Caco-2 (cell line): ENCODE data around the gene DMTF1. TPM values are rescaled to one million over a fixed set of nuclear protein-coding genes. Genes with fewer than 3 reads are reported as not detected.
A peak's percentile ranks its signal among the peaks of the same experiment; 100 is the strongest.

Experiments used
- BruUV-seq: library from RNA; stranded (reverse); fragments of 400-500 nt; replicated peaks from 2 replicates; lab custom pipeline; 2021; lab: Mats Ljungman, UMichigan
- CTCF ChIA-PET: fragments of 300-600 bp; sonication (Branson Sonifier 250); formaldehyde crosslinking; loops from one replicate; lab custom pipeline; 2022; ENCODE audit warnings: antibody characterized with exemption; lab: Charles Lee
- POLR2A ChIA-PET: fragments of 300-600 bp; sonication (Branson Sonifier 250); formaldehyde crosslinking; loops from one replicate; lab custom pipeline; 2022; ENCODE audit warnings: antibody characterized with exemption; lab: Charles Lee
- DNase-seq, 2 experiments: peaks; one replicate each; pipeline versions ENCODE4 v3.0.0 to v3.0.0-alpha.2; 2020 to 2022
- H3K27me3 ChIP-seq: replicated peaks from 2 replicates; pipeline ENCODE4 v1.6.0; 2011; ENCODE audit warnings: low read length; ENCODE audit not compliant: control insufficient read depth, insufficient read depth
- H3K36me3 ChIP-seq: 2 replicates; pipeline ENCODE4 v1.5.1; 2011; ENCODE audit warnings: low read length; ENCODE audit not compliant: control insufficient read depth, insufficient read depth
- H3K4me1 ChIP-seq: fragments of 250-450 bp; sonication (Bioruptor Pico); 2 replicates; pipeline ENCODE4 v1.5.1; 2020; ENCODE audit warnings: mild to moderate bottlenecking
- H3K4me3 ChIP-seq: 2 replicates; pipeline ENCODE4 v1.5.1; 2011; ENCODE audit warnings: low read depth, mild to moderate bottlenecking, control low read depth, low read length
- H3K9me3 ChIP-seq: fragments of 250-450 bp; sonication (Bioruptor Pico); 2 replicates; pipeline ENCODE4 v1.5.1; 2020; ENCODE audit warnings: mild to moderate bottlenecking, moderate library complexity
- H3K27ac Mint-ChIP-seq: one replicate; pipeline ENCODE4 v1.8.0; 2022; ENCODE audit warnings: mixed read lengths; ENCODE audit not compliant: unreplicated experiment
- H3K27me3 Mint-ChIP-seq: one replicate; pipeline ENCODE4 v1.8.0; 2022; ENCODE audit warnings: mixed read lengths; ENCODE audit not compliant: insufficient read depth, unreplicated experiment
- H3K36me3 Mint-ChIP-seq: one replicate; pipeline ENCODE4 v1.8.0; 2022; ENCODE audit warnings: mild to moderate bottlenecking, mixed read lengths; ENCODE audit not compliant: insufficient read depth, unreplicated experiment
- H3K4me1 Mint-ChIP-seq: one replicate; pipeline ENCODE4 v1.8.0; 2022; ENCODE audit warnings: low read depth, mixed read lengths; ENCODE audit not compliant: unreplicated experiment
- H3K4me3 Mint-ChIP-seq: one replicate; pipeline ENCODE4 v1.8.0; 2022; ENCODE audit warnings: mild to moderate bottlenecking, moderate library complexity, mixed read lengths; ENCODE audit not compliant: unreplicated experiment
- H3K9me3 Mint-ChIP-seq: one replicate; pipeline ENCODE4 v1.8.0; 2022; ENCODE audit warnings: mixed read lengths; ENCODE audit not compliant: unreplicated experiment
- intact Hi-C: fragments of 100-400 bp; cut with micrococcal nuclease; formaldehyde crosslinking; loops from one replicate; pipeline ENCODE4 v1.10.0; 2022; ENCODE audit not compliant: unreplicated experiment
- total RNA-seq: library from RNA; stranded (reverse); gene quantifications from 2 replicates; pipeline ENCODE4 v1.2.3, GENCODE V29; 2022
- TF ChIP-seq, protein P1 (sequence below), 2 experiments: fragments of 200-600 bp in 1 of 2; IDR thresholded peaks; 1 replicate in 1 of 2; 2 replicates in 1 of 2; pipeline versions ENCODE4 v1.5.1 to v1.8.0; 2011 to 2022; ENCODE audit warnings: antibody characterized with exemption in 1 of 2, control low read depth in 1 of 2, inconsistent platforms in 1 of 2, low read depth in 1 of 2, low read length in 1 of 2, mild to moderate bottlenecking in 1 of 2, moderate library complexity in 1 of 2; ENCODE audit not compliant: insufficient read depth in 1 of 2, severe bottlenecking in 1 of 2, unreplicated experiment in 1 of 2

DMTF1 gene
- total RNA-seq, 1 experiment from 2014 or later = 60.9 TPM

DNA sequence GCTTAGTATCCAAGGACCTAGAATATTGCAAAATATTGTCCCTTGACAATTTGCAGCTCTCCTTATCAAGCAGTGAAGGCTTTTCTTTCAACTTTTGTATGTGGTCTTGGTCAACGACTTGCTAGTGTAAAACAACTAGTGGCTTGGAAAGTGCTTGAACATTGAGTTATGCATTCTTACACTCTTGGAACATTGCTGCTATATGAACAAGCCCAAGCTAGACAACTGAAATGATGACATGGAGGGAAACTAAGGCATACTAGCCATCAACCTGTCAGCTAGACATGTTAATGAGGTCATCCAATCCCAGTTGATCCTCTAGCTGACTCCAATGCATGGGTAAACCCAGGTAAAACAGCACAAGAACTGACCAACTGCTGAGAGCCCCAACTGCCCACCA lies 12.7 kb upstream of the DMTF1 start:
- Histone ChIP-seq H3K4me3 (no peak overlapping the region), H3K4me1 (no peaks in the 10 kb centered on the region), H3K9me3 (no peaks in the 10 kb centered on the region), H3K27me3 (no peaks in the 10 kb centered on the region), H3K36me3 (no peaks in the 10 kb centered on the region)
- peaks cover 13% of the 10 kb centered on the region for H3K27me3 Mint-ChIP-seq
- intact Hi-C loops = no loop called here
- no peaks in the 10 kb centered on the region for H3K36me3 Mint-ChIP-seq
- no TSS peak for BruUV-seq
- H3K4me1 Mint-ChIP-seq = no peaks in the 10 kb centered on the region
- no peak for DNase-seq
- TF ChIP-seq, protein P1, sequence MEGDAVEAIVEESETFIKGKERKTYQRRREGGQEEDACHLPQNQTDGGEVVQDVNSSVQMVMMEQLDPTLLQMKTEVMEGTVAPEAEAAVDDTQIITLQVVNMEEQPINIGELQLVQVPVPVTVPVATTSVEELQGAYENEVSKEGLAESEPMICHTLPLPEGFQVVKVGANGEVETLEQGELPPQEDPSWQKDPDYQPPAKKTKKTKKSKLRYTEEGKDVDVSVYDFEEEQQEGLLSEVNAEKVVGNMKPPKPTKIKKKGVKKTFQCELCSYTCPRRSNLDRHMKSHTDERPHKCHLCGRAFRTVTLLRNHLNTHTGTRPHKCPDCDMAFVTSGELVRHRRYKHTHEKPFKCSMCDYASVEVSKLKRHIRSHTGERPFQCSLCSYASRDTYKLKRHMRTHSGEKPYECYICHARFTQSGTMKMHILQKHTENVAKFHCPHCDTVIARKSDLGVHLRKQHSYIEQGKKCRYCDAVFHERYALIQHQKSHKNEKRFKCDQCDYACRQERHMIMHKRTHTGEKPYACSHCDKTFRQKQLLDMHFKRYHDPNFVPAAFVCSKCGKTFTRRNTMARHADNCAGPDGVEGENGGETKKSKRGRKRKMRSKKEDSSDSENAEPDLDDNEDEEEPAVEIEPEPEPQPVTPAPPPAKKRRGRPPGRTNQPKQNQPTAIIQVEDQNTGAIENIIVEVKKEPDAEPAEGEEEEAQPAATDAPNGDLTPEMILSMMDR (IDR thresholded peaks at IDR 0.05; ENCODE audit: insufficient read depth in 1 of 2, low read depth in 1 of 2, low read length in 1 of 2, severe bottlenecking in 1 of 2, unreplicated experiment in 1 of 2) = no peak
- no peaks in the 10 kb centered on the region for H3K9me3 Mint-ChIP-seq
- H3K4me3 Mint-ChIP-seq = no peak overlapping the region
- CTCF ChIA-PET = interaction anchor here (0.6 kb wide), 1 partner anchor 312 kb away, joined by 5 read pairs; no protein-coding TSS in a partner anchor
- H3K27ac Mint-ChIP-seq = no peak overlapping the region
- POLR2A ChIA-PET = interaction anchor here (0.9 kb wide), 1 partner anchor 13 kb away, joined by 3 read pairs; the partner anchor contains the start of gene DMTF1

DNA sequence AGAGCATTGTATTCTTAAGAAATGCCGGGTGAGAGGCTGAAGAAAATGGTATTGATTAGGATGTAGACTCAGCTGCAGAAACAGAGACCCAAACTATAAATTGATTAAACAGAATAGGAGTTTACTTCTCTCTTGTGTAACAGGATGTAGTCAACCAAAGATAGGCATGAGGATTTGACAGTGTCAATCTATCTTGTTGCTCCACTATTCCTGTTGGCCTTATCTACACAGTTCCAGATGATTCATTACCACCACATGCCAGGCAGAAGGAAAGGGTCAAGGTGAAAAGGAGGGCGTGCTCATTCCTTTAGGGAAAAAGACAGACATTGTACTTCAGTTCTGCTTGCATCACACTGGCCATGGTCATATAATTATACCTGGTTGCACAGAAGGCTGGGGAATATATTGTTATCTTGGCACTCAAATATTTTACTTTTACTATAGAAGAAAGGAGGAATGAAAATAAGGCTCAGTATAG lies 11.9 kb upstream of the DMTF1 start:
- no peaks in the 10 kb centered on the region for H3K9me3 Mint-ChIP-seq
- no peaks in the 10 kb centered on the region for H3K4me1 ChIP-seq
- no peaks in the 10 kb centered on the region for H3K27me3 ChIP-seq
- CTCF ChIA-PET = no interaction called here
- BruUV-seq = no TSS peak
- H3K36me3 ChIP-seq = no peaks in the 10 kb centered on the region
- H3K27ac Mint-ChIP-seq = no peak overlapping the region
- intact Hi-C loops = no loop called here
- H3K9me3 ChIP-seq = no peaks in the 10 kb centered on the region
- H3K4me3 Mint-ChIP-seq = no peak overlapping the region
- H3K4me3 ChIP-seq = no peak overlapping the region
- peak; percentile 10 to 32 for DNase-seq
- H3K36me3 Mint-ChIP-seq = no peaks in the 10 kb centered on the region
- peaks cover 16% of the 10 kb centered on the region for H3K27me3 Mint-ChIP-seq
- no peaks in the 10 kb centered on the region for H3K4me1 Mint-ChIP-seq
- POLR2A ChIA-PET = no interaction called here
- TF ChIP-seq, protein P1 (IDR thresholded peaks at IDR 0.05; ENCODE audit: insufficient read depth in 1 of 2, low read depth in 1 of 2, low read length in 1 of 2, severe bottlenecking in 1 of 2, unreplicated experiment in 1 of 2) = no peak

DNA sequence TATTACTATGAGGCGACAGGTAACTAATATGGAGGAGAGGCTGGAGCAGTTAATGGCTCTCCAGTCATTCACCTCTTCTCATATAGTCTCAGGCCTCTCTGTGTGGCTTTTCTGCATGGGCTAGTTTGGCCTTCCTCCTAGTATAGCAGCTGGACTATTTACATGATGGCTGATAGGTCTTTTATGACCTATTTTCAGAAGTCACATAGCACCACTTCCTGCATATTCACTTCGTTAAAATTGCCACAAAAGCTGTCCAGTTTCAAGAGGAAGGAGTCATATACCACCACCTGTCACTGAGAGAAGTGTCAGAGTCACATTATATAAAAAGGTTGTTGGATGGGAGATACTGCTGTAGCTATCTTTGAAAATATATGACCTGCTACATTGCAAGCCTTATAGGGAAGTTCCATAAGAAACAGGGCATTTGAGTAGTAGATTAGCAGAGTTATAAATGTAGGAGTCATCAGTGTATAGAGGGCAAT lies 8.0 kb upstream of the DMTF1 start:
- no peaks in the 10 kb centered on the region for H3K36me3 ChIP-seq
- TF ChIP-seq, protein P1 (IDR thresholded peaks at IDR 0.05; ENCODE audit: insufficient read depth in 1 of 2, low read depth in 1 of 2, low read length in 1 of 2, severe bottlenecking in 1 of 2, unreplicated experiment in 1 of 2) = no peak
- H3K4me1 ChIP-seq = no peaks in the 10 kb centered on the region
- intact Hi-C loops = no loop called here
- no peaks in the 10 kb centered on the region for H3K27me3 ChIP-seq
- H3K9me3 ChIP-seq = no peaks in the 10 kb centered on the region
- Mint-ChIP-seq H3K27ac (no peak overlapping the region), H3K27me3 (peaks cover 9% of the 10 kb centered on the region), H3K4me1 (no peaks in the 10 kb centered on the region), H3K4me3 (no peak overlapping the region), H3K9me3 (no peaks in the 10 kb centered on the region), H3K36me3 (no peaks in the 10 kb centered on the region)
- no TSS peak for BruUV-seq
- ChIA-PET POLR2A (no interaction called here), CTCF (no interaction called here)
- DNase-seq = no peak
- H3K4me3 ChIP-seq = no peak overlapping the region
